Esophagus muscularis mucosa (tissue), 3 donors: Measurements from ENCODE around the gene HLX.

Experiments used
- POLR2AphosphoS5 ChIP-seq, 2 donors: sonication (generic); formaldehyde crosslinking; IDR thresholded peaks; one replicate each; pipeline ENCODE4 v1.6.1; 2017; ENCODE audit warnings: antibody characterized with exemption in 2 of 2
- TF ChIP-seq, protein P1 (sequence below), 3 experiments: fragments of 200-600 bp in 2 of 3; fragments of 450-650 bp in 1 of 3; sonication (generic) in 2 of 3; IDR thresholded peaks; one replicate each; pipeline ENCODE4 v1.5.1; 2017 to 2019; ENCODE audit warnings: antibody characterized with exemption in 3 of 3, mild to moderate bottlenecking in 2 of 3, moderate library complexity in 1 of 3

DNA sequence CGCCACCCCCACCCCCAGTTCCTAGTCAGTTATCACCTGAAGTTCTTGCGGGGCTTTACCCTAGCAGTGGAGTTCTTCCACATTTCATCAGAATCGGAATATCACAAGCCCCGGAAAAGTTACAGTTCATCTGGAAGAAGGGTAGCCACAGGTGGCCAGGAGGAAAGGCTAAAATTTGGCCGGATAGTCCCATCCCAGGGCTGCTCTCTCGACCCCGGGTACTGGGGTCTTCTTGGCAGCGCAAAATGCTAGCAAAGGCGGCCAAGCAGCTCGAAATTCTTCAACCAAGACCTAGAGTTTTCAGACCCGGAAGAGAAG, 7.9 kb downstream of the HLX start:
- TF ChIP-seq, protein P1, sequence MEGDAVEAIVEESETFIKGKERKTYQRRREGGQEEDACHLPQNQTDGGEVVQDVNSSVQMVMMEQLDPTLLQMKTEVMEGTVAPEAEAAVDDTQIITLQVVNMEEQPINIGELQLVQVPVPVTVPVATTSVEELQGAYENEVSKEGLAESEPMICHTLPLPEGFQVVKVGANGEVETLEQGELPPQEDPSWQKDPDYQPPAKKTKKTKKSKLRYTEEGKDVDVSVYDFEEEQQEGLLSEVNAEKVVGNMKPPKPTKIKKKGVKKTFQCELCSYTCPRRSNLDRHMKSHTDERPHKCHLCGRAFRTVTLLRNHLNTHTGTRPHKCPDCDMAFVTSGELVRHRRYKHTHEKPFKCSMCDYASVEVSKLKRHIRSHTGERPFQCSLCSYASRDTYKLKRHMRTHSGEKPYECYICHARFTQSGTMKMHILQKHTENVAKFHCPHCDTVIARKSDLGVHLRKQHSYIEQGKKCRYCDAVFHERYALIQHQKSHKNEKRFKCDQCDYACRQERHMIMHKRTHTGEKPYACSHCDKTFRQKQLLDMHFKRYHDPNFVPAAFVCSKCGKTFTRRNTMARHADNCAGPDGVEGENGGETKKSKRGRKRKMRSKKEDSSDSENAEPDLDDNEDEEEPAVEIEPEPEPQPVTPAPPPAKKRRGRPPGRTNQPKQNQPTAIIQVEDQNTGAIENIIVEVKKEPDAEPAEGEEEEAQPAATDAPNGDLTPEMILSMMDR (IDR thresholded peaks at IDR 0.05), result no peak
- no peak for TF ChIP-seq POLR2AphosphoS5 (IDR thresholded peaks at IDR 0.05)
